Hepatocyte (in vitro differentiated cells): ENCODE data around the gene SLC41A2.

ENCODE experiments used
- EZH2phosphoT487 ChIP-seq: fragments of 200-600 bp; sonication (generic); IDR thresholded peaks from one replicate; pipeline ENCODE4 v1.6.1; 2018; ENCODE audit warnings: antibody characterized with exemption, mild to moderate bottlenecking, low read depth, moderate library complexity; ENCODE audit not compliant: unreplicated experiment, severe bottlenecking
- TF ChIP-seq, protein P1 (sequence below): fragments of 200-600 bp; sonication (generic); IDR thresholded peaks from 2 replicates; pipeline ENCODE4 v1.5.1; 2016; ENCODE audit warnings: antibody characterized with exemption, mild to moderate bottlenecking; ENCODE audit not compliant: poor library complexity

GRCh38 chr12:104952816-104953215, 5.3 kb downstream of the SLC41A2 start:
- TF ChIP-seq EZH2phosphoT487 = no peak
- TF ChIP-seq, protein P1, sequence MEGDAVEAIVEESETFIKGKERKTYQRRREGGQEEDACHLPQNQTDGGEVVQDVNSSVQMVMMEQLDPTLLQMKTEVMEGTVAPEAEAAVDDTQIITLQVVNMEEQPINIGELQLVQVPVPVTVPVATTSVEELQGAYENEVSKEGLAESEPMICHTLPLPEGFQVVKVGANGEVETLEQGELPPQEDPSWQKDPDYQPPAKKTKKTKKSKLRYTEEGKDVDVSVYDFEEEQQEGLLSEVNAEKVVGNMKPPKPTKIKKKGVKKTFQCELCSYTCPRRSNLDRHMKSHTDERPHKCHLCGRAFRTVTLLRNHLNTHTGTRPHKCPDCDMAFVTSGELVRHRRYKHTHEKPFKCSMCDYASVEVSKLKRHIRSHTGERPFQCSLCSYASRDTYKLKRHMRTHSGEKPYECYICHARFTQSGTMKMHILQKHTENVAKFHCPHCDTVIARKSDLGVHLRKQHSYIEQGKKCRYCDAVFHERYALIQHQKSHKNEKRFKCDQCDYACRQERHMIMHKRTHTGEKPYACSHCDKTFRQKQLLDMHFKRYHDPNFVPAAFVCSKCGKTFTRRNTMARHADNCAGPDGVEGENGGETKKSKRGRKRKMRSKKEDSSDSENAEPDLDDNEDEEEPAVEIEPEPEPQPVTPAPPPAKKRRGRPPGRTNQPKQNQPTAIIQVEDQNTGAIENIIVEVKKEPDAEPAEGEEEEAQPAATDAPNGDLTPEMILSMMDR = no peak
